ENCODE measurements around the gene GINS2. TPM values are rescaled to one million over a fixed set of nuclear protein-coding genes. Genes with fewer than 3 reads are reported as not detected.

The GINS2 gene
- polyA plus RNA-seq, 1 experiment: 5.5 TPM

- DNase-seq (ENCODE audit: low read depth): no peak
- CTCF ChIA-PET: interaction anchor here (0.6 to 1.1 kb wide), 3 partner anchors 12 to 452 kb away, joined by 3 read pairs; no protein-coding TSS in a partner anchor
- no peaks in the 10 kb centered on the region for H3K27me3 ChIP-seq (ENCODE audit: control insufficient read depth, insufficient read depth, low read length)
- no peak overlapping the region for H3K4me3 ChIP-seq (ENCODE audit: low read depth, low read length)
- POLR2A ChIA-PET: no interaction called here
- H3K36me3 ChIP-seq (ENCODE audit: control insufficient read depth, insufficient read depth, low read length): no peaks in the 10 kb centered on the region
- no peak for TF ChIP-seq CTCF (IDR thresholded peaks at IDR 0.05; ENCODE audit: insufficient read depth, low read depth, low read length)
These were observed 16.4 kb upstream of the GINS2 start for GRCh38 chr16:85704900-85705846.

- no peak overlapping the region for H3K4me3 ChIP-seq (ENCODE audit: low read depth, low read length)
- DNase-seq (ENCODE audit: low read depth): no peak
- no peaks in the 10 kb centered on the region for H3K36me3 ChIP-seq (ENCODE audit: control insufficient read depth, insufficient read depth, low read length)
- ChIA-PET CTCF (interaction anchor here (1.0 to 1.2 kb wide), 4 partner anchors 14 to 451 kb away, joined by 3 to 4 read pairs (median 4); no protein-coding TSS in a partner anchor), POLR2A (no interaction called here)
- TF ChIP-seq CTCF (IDR thresholded peaks at IDR 0.05; ENCODE audit: insufficient read depth, low read depth, low read length): no peak
- no peaks in the 10 kb centered on the region for H3K27me3 ChIP-seq (ENCODE audit: control insufficient read depth, insufficient read depth, low read length)
These were observed 15.3 kb upstream of the GINS2 start for GRCh38 chr16:85704011-85704410.

GRCh38 chr16:85699628-85700027, 10.9 kb upstream of the GINS2 start:
- Histone ChIP-seq H3K4me3 (ENCODE audit: low read depth, low read length) (no peak overlapping the region), H3K36me3 (ENCODE audit: control insufficient read depth, insufficient read depth, low read length) (no peaks in the 10 kb centered on the region), H3K27me3 (ENCODE audit: control insufficient read depth, insufficient read depth, low read length) (peaks cover 11% of the 10 kb centered on the region)
- POLR2A ChIA-PET: no interaction called here
- DNase-seq (ENCODE audit: low read depth): no peak
- no peak for TF ChIP-seq CTCF (IDR thresholded peaks at IDR 0.05; ENCODE audit: insufficient read depth, low read depth, low read length)
- CTCF ChIA-PET: interaction anchor here (0.6 kb wide), 1 partner anchor 1132 kb away, joined by 3 read pairs; no protein-coding TSS in a partner anchor

- H3K4me3 ChIP-seq (ENCODE audit: low read depth, low read length): no peak overlapping the region
- peaks cover 11% of the 10 kb centered on the region for H3K27me3 ChIP-seq (ENCODE audit: control insufficient read depth, insufficient read depth, low read length)
- POLR2A ChIA-PET: no interaction called here
- TF ChIP-seq CTCF (IDR thresholded peaks at IDR 0.05; ENCODE audit: insufficient read depth, low read depth, low read length): no peak
- no peaks in the 10 kb centered on the region for H3K36me3 ChIP-seq (ENCODE audit: control insufficient read depth, insufficient read depth, low read length)
- CTCF ChIA-PET: interaction anchor here (0.6 to 0.7 kb wide), 3 partner anchors 8 to 1131 kb away, joined by 3 read pairs; no protein-coding TSS in a partner anchor
- no peak for DNase-seq (ENCODE audit: low read depth)
These were observed 10.3 kb upstream of the GINS2 start for GRCh38 chr16:85698935-85699558.

GRCh38 chr16:85698459-85698891, 9.7 kb upstream of the GINS2 start:
- ChIA-PET CTCF (interaction anchor here (0.6 to 1.2 kb wide), 3 partner anchors 9 to 20 kb away, joined by 3 to 5 read pairs (median 3); no protein-coding TSS in a partner anchor), POLR2A (no interaction called here)
- Histone ChIP-seq H3K4me3 (ENCODE audit: low read depth, low read length) (no peak overlapping the region), H3K27me3 (ENCODE audit: control insufficient read depth, insufficient read depth, low read length) (peaks cover 11% of the 10 kb centered on the region), H3K36me3 (ENCODE audit: control insufficient read depth, insufficient read depth, low read length) (no peaks in the 10 kb centered on the region)
- DNase-seq (ENCODE audit: low read depth): no peak
- no peak for TF ChIP-seq CTCF (IDR thresholded peaks at IDR 0.05; ENCODE audit: insufficient read depth, low read depth, low read length)
